OCI-LY7 (cell line): ENCODE results near the gene RNF169.

Source experiments
- EZH2phosphoT487 ChIP-seq: fragments of 200-600 bp; sonication (generic); IDR thresholded peaks from 2 replicates; pipeline ENCODE4 v1.6.1; 2018; ENCODE audit warnings: low read depth, borderline replicate concordance, mild to moderate bottlenecking, mixed run types, antibody characterized with exemption, low read length, moderate library complexity, mixed read lengths
- TF ChIP-seq, protein P1 (sequence below): fragments of 200-600 bp; sonication (generic); conservative IDR thresholded peaks from 2 replicates; pipeline ENCODE4 v1.5.1; 2014; ENCODE audit warnings: mild to moderate bottlenecking, antibody characterized with exemption, low read length, moderate library complexity, mixed read lengths

- TF ChIP-seq, protein P1, sequence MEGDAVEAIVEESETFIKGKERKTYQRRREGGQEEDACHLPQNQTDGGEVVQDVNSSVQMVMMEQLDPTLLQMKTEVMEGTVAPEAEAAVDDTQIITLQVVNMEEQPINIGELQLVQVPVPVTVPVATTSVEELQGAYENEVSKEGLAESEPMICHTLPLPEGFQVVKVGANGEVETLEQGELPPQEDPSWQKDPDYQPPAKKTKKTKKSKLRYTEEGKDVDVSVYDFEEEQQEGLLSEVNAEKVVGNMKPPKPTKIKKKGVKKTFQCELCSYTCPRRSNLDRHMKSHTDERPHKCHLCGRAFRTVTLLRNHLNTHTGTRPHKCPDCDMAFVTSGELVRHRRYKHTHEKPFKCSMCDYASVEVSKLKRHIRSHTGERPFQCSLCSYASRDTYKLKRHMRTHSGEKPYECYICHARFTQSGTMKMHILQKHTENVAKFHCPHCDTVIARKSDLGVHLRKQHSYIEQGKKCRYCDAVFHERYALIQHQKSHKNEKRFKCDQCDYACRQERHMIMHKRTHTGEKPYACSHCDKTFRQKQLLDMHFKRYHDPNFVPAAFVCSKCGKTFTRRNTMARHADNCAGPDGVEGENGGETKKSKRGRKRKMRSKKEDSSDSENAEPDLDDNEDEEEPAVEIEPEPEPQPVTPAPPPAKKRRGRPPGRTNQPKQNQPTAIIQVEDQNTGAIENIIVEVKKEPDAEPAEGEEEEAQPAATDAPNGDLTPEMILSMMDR = no peak
- no peak for TF ChIP-seq EZH2phosphoT487
Observed at GRCh38 chr11:74775762-74776161, 27.1 kb downstream of the RNF169 start.
